HG02840 (cell line): Measurements from ENCODE around the gene PKD2.

Experiments
- ATAC-seq: cut with Tn5 transposase; IDR thresholded peaks from one replicate; pipeline ENCODE4 v1.9.1; 2021; ENCODE audit warnings: mild to moderate bottlenecking, moderate library complexity, moderate number of reproducible peaks; ENCODE audit not compliant: unreplicated experiment, low FRiP score

Gene PKD2

DNA sequence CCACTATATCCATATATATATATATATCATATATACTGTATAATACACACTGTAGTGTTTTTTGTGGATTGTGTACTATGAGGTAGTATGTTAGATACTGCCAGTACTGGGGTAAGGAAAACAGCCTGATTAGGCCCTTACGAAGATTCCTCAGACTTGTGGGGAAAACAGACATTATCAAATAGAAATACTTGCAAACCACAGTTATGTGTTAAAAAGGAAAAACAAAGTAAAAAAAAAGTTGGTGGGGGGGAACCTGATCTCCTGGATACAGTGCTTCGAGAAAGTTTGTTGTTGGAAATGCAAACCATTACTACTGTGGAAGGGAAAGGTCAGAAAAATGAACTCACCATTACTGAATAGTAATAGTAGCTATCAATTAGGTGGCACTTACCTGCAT is 53.0 kb downstream of the PKD2 start:
- no peak for ATAC-seq

DNA sequence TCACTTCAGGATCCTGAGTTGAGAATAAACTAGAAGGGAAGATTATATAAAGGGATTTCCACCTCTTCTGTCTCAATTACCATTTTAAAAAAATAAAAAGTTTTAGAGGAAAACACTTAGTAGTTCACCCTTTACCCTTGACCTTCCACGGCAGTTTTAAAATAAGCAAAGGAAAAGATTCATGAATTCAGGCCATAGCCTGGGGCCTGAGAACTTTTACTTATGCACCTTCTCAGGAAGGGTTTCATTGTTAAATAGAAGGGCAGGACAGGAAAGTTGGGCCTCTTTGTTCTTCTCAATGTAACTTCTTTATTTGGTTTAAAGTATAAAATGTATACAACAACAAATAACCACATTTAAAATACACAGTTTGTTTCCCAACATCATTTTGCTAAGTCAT is 54.9 kb downstream of the PKD2 start:
- no peak for ATAC-seq

DNA sequence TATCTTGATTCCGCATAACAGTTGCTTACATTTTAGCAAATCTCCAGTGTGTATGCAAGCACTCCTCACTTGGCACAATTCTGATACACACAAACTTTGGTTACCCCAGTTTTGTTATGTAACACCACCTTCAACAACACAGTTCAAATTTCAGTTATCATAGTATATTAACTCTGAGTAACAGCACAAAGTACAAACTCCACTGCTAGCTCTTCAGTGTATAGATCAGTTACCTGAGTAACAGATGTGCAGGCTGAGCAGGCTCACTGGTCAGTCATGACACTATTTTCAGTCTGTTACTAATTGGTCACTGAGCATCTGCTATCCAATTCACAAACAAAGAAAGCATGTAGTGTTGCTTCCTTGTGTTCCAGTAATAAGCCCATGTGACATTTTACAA is 55.4 kb downstream of the PKD2 start:
- no peak for ATAC-seq

DNA sequence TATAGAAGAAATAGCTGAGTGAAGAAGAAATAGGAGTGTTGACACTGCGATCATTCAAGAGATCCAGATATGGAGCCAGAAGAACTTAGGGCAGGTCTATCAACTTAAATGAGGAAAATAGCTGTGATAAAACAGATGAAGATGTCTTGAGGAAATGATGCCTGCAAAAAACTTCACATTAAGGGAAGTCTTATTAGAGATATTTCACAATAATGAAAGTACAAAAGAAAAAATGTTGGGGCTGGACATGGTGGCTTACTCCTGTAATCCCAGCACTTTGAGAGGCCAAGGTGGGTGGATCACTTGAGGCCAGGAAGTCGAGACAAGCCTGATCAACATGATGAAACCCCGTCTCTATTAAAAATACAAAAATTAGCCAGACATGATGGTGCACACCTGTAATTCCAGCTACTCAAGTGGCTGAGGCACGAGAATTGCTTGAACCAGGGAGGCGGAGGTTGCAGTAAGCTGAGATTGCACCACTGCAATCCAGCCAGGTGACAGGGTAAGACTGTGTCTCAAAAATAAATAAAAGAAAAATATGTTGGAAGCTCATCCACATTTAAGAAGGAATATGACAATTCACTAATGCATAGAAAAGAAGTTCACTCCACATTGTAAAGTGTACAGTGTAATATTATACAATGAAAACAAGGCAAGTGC is 56.3 kb downstream of the PKD2 start:
- ATAC-seq, result no peak

DNA sequence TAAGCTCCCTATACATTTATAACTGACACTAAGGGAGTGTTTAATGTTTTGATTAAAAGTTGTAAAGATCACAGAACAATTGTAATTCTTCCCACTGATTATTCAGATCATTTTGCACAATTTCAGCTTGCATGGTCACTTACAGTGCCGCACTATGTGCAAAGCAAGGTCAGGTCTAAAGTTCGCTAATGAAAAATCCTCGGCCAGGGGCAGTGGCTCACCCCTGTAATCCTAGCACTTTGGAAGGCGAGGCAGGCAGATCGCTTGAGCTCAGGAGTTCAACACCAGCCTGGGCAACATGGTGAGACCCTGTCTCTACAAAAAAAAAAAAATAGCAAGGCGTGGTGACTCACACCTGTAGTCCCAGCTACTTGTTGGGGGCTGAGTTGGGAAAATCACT is 57.0 kb downstream of the PKD2 start:
- ATAC-seq, result no peak

DNA sequence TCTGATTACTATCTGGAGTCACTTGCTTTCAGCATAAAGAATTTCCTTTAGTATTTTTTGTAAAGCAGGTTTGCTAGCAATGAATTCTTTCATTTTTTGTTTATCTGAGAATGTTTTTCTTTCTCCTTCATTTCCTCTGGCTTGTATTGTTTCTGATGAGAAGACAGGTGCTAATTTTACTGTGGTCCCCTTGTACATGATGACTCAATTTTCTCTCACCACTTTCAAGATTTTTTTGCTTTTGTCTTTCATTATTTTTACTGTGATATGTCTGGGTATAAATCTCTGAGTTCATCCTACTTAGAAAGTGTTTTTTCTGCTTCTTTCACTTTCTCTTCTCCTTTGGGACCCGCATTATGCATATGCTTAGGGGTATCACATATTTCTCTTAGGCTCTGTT is 62.6 kb downstream of the PKD2 start:
- no peak for ATAC-seq

DNA sequence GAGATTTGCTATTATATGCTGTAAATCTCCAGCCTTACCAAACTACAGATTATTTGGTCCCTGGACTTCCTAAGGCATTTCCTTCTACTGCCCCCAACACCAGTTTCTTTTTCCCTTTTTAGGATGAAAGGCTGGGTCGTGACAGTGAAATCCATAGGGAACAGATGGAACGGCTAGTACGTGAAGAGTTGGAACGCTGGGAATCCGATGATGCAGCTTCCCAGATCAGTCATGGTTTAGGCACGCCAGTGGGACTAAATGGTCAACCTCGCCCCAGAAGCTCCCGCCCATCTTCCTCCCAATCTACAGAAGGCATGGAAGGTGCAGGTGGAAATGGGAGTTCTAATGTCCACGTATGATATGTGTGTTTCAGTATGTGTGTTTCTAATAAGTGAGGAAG is 67.9 kb downstream of the PKD2 start:
- no peak for ATAC-seq

DNA sequence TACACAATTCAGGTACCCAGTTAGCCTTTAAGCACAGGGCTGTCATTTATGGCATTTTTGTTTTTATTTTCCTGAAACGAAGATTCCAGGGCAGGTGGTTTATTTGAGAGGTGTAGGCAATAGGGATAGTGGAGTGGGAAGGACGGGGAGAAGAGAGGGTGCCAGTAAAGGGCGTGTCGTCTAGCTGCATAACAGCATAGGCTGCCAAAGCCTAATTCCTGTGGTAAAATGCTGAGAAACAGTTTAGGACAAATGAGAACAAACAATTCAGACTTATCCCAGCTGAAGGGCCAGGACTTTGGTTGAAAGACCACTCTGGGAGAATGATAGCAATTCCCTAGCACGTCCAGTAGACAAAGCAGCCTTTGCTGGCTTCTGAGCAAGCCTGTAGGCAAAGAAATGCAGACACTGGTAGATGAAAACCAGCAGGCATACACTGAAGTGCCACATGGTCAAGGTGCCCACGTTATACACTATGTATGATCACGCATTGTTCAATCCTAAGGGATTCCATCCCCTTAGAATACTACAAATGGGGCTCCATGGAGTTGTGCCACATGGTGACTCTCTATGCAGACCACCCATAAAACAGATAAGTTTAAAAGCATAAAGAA is 70.6 kb downstream of the PKD2 start:
- ATAC-seq, result no peak

DNA sequence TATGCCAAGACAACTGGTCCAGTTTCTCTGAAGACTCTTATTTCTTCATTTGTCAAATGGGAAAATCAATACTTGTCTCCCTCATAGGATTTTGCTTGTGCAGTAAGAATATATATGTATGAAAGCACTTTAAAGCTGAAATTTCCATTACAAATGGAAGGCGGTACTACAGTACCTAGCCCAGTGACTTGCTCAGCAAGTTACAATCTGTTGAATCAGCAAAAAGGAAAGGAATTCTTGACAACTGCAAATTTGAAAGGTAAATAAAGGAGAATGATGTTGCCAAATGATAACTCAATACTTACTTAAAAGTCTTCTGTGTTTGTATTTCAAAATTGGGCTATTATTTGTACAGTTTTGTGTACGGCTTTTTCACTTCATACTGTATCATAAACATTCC is 71.1 kb downstream of the PKD2 start:
- no peak for ATAC-seq

DNA sequence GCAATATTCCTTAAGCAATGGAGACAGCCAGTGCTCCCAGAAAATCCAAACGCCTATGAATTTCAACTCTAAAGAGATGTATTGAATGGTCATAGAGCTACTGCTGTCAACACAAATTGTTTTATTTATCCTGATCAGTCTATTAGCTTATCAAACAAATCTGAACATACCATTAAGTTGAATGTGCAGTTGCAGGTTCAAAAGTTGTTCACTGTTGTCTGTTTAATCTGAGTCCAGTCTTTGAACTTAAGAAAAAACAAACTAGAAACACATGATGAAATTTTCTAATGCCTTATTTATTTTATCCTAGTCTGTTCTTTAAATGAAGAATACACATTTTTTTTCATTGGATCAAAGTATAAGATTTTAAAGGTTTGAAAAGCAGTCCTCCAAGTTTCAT is 73.2 kb downstream of the PKD2 start:
- no peak for ATAC-seq

DNA sequence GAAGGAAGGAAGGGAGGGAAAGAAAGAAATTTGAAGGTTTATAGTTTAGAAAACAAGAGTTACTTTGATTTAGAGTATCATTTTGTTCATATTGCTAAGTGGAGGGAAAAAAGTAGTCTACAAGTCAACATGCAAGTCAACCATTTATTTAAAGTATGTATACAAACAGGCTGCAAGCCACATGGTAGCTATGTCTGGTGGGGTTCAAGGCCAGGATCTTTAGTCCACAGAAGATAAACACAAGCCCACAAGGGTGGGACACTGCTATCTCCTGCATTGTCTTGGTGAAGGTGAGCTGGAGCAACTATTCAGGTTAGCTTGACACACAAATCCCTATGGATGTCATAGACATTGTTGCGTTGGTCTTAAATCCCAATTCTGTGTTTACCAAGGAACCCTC is 79.6 kb downstream of the PKD2 start:
- ATAC-seq, result no peak

DNA sequence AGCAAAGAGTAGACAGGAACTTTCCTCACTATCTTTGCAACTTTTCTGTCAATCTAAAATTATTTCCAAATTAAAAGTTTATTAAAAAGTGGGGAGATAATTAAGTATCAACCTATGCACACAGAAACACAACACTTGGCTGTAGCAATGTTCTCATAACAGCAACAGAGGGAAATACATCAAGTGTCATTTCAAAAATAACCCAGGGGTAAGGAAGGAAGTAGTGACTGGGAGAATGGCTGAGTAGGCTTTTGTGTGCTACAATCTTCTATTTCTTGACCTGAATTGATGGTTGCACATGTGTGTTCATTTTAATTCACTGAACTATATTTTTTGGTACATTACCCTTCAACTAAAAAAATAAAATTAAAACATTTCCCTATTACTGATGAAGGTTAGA is 83.5 kb downstream of the PKD2 start:
- ATAC-seq, result no peak

DNA sequence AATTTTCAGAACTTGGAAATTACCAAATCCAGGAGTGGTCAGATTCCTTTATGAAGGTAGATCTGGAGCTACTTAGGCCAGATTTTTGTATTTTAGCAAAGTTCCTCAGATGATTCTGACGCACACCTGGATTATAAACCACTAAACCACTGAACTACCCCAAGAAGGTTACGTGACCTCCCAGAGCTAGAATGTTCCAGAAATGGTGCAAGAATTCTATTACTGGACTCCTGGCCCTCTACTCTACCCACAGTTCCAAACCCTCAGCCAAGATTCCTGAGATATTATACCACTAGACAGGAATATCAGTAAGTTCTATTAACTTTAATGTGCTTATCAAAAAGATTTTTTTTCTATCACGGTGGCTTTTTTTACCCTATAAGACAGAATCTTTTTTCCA is 83.9 kb downstream of the PKD2 start:
- no peak for ATAC-seq

DNA sequence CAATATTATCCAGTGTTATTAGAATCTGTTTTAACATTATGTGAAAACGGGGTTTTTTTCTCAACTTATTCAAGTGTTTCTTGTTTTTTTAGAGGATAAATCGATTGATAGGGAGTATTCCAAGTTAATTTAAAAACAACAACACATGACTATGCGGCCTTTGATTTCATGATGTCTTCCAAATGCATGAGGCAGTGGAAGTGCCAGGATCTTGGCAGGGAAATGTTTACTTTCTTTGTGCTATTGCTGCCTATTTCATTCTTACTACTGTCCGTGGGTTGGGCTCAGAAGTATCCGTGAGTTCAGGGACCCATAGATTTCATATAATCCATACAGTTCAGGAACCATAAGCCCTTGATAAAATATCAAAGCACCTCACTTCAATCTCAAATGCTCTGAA is 86.4 kb downstream of the PKD2 start:
- ATAC-seq, result no peak

DNA sequence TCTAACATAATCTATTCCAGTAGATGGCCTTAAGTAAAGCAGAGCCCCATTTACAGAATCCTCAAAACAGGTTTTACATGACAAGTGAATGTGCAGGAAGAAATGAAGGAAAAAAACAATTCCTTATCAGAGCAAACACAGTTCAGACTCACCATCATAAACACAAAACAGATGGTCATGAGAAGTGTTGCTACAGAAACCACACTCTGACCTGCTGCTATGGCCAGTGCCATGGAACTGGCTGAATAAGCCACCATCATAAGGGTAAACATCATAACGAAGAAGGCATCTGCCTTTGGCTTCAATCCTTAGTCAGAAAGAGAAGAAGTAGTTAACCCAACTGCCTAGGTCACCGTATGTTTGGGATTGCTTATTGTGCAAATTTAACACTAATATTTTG is 89.9 kb downstream of the PKD2 start:
- no peak for ATAC-seq

DNA sequence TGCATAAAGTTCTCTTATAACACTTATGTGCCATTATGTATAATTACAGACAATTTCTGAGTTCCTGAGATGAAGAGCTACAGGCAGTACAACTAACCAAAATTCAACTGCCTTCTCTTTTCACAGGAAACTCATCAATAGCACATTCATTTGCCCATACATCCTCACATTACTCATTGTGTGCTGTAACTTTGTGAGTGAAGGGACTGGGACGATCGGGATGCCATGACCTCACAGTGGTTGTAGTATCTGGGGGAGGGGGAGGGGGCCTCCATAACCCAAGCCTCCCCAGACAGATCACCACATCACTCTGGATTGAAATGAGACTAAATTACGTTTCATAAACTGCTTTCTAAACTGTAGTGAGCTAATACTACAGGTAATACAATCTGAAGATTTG is 90.3 kb downstream of the PKD2 start:
- no peak for ATAC-seq

DNA sequence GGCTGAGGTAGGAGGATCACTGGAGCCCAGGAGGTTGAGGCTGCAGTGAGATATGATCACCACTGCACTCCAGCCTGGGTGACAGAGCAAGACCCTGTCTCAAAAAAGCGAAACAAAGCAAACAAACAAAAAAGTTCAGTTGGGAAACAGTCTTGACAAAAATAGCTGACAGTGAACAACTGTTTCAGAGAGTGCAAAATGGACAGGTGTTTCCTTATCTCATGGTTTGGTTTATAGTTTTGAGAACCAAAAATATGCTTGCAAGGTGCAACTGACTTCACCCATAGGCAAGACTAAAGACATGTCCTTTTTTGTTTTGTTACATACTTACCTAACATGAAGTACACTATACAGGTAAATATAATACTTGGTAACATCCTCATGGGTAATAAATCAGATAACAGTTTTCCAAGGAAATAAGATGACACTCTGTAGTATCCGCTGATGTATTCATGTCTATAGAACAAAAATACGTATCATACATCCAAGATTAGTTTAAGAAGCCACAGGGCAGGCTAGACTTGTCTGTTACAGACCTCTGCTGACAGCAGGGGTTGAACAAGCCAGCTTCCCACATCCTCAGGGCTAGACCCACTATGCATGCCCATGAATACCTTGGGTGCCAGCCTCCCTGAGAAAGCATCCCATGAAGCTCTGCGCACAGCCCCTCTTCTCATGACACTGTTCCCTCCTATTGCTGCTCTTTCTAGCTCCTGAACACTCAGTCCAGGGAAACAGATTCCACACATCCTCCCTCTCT is 91.7 kb downstream of the PKD2 start:
- no peak for ATAC-seq

DNA sequence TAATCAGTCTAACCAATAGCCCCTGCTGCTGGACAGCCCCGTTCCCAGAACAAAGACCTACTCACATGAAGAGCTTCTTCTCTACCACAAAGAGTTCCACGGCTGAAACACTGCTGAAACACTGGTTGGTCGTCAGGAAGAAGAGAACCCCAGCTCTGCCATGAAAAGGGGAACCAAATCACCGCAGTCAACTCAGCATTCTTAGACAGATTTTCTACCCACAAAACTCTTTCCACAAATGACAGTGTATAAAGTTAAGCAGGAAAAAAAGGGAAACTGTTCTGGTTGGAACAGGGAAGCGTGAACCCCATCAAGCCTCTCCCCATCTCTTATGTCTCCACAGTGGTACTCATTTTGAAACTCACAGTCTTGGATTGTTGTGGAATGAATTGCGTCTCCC is 93.7 kb downstream of the PKD2 start:
- ATAC-seq, result no peak

DNA sequence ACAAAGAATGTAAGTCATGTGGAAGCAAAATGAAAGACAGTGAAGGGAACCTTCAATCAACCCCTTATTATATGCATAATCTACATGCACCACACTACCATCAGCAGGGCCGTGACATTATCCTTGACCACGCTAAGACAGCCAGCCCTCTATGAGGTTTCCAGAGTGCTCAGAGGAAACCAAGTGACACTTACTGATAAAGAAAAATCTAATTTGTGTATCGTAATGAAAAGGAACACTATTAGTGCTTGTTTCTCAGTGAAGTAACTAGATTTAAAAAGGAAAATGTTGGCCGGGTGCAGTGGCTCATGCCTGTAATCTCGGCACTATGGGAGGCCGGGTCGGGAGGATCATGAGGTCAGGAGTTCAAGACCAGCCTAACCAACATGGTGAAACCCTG is 94.6 kb downstream of the PKD2 start:
- no peak for ATAC-seq

DNA sequence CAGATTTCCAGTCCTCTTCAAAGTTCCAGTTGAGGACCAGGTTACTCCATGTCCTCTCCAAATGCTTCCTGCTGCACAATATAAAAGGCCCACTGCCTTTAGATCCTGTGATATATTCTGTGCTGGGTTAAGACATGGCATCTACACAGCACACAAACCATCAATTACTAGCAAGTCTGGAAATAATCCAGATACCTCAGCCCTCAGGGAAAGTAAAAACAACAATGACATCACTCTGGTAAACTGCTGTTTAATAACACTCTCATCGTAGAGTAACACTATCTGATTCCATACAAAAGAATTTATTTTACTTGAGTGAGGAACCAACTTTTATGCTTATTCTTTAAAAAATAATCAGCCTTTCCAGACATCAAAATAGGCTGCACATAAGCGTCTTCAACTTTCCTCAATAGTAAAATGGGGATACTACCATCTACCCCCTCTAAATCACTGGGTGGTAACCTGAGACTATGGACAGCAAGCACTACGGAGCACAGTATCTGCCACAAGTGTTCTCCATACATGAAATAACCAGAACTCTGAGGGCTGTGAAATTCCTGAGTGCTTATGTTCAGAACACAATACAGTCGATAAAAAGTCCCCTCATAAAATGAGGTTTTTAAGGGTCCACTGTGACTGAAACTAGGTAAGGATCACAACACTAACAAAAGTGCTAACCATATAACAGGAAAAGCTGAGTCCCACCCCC is 97.6 kb downstream of the PKD2 start:
- ATAC-seq, result no peak

DNA sequence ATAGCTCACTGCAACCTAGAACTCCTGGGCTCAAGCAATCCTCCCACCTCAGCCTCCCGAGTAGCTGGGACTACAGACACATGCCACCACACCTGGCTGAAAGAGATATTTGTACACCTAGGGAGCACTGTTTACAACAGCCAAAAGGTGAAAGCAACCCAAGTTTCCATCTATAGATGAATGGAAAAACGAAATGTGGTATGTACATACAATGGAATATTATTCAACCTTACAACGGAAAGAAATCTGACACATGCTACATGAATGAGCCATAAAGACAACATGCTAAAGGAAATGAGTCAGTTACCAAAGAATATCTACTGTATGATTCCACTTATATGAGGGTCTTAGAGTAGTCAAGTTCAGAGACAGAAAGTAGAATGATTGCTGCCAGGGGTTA is 98.8 kb downstream of the PKD2 start:
- ATAC-seq, result no peak
